Hematopoietic multipotent progenitor cell treated with erythropoietin and hydrocortisone succinate and interleukin-3 and kit ligand, for 6 days (in vitro differentiated cells): Measurements from ENCODE around the gene NPR3.
A peak's percentile ranks its signal among the peaks of the same experiment; 100 is the strongest.
"Not testable (repeated sequence)": the region's sequence is repeated elsewhere in the genome, so short reads cannot be mapped to it uniquely, and the experiment has no call there.

Source experiments
- DNase-seq: peaks from one replicate; pipeline ENCODE4 v3.0.0-alpha.2; 2015

The NPR3 gene

DNA sequence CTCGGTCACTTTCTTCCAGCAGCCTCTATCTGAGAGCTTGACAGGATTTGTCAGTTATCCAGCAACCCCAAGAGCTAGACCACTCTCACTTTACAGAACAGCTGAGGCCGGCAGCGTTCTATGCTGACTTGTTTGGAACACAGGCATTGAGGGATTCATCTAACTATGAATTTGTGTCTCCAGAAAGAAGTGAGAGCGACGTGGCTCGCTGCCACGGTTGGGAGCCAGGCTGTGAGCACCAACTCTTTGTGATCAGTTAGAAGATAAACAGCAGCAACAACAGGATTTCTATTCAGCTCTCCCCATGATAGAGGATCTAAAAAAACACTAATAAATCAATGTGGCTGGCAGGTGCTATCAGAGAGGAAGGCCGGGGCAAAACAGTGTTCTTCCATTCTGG lies 58.6 kb downstream of the NPR3 start:
- no peak for DNase-seq

DNA sequence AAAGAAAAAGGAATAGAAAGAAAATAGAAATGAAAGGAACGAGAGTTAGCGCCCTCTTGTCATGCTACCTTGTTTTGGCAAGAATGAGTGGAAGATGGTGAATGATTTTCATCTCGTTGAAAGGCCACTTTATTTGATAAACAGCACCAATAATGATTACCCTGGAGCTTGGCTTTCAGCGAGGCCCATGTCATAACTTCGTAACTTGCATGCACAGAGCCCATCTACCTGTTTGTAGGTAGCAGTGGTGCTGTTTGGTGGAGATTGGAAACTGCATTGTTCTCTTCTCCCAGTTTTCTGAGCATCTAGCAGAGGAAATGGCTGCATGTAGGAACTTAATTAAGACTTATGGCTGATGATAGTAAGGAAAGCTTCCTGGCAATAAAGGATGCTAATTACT lies 59.3 kb downstream of the NPR3 start:
- DNase-seq, result no peak

DNA sequence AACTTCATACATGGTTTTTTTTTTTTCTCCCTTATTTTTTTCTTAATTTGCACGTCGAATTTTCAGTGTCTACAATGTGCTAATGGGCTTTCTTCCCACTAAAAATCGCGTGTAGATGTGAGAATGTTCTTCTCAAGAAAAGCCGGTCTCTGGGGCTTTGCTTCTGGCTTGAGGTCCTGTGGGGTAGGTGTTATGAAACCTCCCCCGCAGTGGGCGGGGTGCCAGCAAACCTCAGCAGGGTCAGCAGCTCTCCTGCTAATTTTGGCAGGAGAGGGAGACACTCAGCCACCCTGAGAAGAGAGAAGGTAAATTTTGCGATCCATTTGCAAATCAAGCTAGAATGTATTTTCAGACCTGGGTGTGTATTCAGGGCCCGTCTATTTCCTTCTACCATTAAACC lies 59.9 kb downstream of the NPR3 start:
- no peak for DNase-seq

- no peak for DNase-seq
Observed at GRCh38 chr5:32773944-32774343, 62.8 kb downstream of the NPR3 start.

DNA sequence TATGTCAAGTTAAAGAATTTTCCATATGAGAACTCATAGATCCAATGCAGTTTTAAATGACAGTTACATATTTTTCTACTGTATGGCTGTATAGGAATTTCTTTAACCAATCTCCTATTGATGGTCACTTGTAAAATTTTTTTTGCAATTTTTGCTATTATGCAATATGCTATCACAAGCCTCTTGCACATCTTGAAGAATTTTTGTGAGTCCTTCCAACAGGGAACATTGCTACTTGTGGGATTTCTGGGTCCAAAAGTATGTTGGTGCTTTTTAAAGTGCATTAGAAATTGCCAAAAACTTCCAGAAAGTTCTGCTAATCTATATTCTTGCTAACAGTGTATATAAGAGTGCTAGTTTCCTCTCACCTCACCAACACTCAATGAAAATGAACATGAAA lies 65.1 kb downstream of the NPR3 start:
- no peak for DNase-seq

DNA sequence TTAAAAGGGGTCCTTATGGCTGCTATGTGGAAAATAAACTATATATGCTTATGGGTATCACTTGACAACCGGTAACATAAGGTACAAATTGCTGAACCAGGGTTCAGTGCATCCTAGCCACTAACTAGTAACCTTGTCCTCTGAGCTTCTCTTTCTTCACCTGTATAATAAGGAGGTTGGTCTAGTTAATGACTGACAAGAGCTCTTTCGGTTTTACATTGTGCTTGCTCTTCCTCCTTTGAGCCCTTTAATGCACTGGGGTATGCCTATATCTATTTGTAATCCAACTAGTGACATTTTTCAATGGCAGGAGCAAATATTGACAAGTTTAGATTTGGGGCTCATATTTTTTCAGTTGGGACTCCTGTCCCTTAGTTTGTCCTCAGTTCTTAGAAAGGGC lies 66.1 kb downstream of the NPR3 start:
- no peak for DNase-seq

DNA sequence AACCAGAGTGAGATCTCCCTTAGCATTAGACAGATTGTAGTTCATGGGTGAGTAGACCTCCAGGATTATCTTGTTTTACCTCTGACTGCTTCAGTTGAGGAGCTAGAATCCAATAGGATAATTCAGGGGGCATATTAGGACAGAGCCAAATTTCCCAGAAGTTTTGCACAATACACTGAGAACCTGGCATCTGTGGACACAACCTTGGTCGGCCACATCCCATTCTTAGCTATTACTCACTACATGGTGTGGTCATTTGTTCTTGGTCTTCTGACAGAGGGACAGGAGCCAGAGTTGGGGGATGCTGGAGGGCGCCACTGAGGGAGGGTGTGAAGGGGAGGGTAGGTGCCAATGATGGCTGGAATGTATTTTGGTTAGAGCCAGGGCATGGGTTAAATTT lies 66.6 kb downstream of the NPR3 start:
- no peak for DNase-seq

- no peak for DNase-seq
Observed at GRCh38 chr5:32778403-32778802, 67.3 kb downstream of the NPR3 start.

- no peak for DNase-seq
Observed at GRCh38 chr5:32779754-32780415, 68.8 kb downstream of the NPR3 start.

DNA sequence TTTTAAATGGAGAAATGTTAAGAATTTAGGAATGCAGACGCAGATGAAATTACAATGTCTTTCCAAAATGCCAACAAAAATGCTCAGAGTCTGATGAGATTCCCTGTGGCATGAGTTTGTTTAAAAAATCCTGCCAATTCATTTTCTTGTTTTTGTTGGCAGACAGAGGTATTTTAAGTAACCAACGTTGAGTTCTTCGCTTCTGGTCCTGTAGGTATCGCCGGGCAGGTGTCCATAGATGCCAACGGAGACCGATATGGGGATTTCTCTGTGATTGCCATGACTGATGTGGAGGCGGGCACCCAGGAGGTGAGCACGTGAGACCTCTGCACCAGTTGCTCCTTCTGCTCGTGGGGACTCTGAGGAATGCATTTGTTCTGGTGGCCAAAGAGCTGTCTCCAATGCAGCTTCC lies 69.4 kb downstream of the NPR3 start:
- DNase-seq, result no peak

DNA sequence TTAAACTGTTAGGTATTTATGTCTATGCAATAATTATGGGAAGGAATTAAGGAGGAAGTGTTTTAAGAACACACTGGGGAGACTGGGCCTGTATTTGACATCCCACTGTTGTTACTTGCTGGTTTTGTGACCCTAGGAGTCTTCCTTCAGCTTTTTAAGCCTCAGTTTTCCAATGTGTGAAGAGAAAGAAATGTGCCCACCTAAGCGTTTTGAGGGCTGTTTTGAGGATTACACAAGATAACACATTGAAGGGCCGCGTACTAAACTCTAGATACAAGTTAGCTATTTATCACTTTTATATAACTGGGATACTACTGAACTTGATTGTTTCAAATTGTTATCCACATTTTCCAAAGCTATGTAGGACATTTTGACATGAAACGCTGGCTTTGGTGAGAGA lies 72.5 kb downstream of the NPR3 start:
- no peak for DNase-seq

GRCh38 chr5:32785611-32786254 lies 74.6 kb downstream of the NPR3 start:
- peak; percentile 62 for DNase-seq

GRCh38 chr5:32786311-32786710 lies 75.2 kb downstream of the NPR3 start:
- no peak for DNase-seq

- DNase-seq, result no peak
Observed at GRCh38 chr5:32790411-32790951, 79.4 kb downstream of the NPR3 start.

- DNase-seq, result no peak
Observed at GRCh38 chr5:32791536-32792243, 80.6 kb downstream of the NPR3 start.

GRCh38 chr5:32794086-32794485 lies 83.0 kb downstream of the NPR3 start:
- peak; percentile 26 for DNase-seq

DNA sequence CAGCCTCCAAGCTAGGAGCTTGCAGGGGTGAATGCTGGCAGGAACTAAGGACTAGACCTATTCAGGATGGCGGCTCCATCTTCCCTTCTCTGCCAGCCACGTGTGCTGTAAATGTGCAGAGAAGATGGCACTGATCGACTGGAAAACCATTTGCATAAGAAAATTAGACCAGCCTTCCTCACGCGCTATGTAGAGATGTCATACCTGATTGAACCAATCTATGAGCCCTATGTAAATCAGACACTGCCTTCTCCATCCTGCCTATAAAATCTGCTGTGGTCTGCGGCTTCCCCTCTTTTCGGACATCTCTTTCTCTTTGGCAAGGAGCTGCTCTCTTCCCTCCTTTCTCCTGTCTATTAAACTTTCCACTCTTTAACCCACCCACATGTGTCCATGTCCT lies 91.6 kb downstream of the NPR3 start:
- no peak for DNase-seq

- no peak for DNase-seq
Observed at GRCh38 chr5:32803656-32804055, 92.5 kb downstream of the NPR3 start.

- not testable (repeated sequence) for DNase-seq
Observed at GRCh38 chr5:32805462-32805861, 94.3 kb downstream of the NPR3 start.

DNA sequence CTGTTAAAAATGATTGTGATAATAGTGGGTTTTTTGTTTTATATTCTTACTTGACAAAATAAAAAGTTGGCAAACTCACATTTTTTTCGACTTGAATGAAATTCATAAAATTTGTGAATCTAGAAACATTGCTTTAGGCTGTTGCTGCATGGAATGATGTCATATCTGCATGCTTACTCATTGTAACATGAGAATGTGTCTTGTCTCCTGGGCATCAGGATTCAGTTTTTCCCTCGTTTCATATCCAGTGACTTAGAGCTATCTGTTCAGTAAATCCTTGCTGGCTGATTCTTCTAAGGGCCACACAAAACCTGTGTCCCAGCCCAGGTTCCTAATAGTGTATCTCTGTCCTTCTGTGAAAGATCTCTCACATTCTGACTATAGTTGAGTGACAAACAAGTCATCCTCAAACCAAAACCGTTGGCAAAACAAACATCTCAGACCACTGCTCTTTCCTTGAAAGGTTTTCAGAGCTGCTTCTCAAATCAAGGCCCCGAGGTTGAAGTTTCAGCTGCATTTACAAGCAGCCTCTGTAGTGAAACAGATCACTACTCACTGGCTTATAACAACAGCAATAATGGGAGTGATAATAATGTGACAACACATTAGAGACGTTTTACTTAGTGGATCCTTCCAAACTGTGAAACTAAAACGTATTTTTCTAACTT lies 95.0 kb downstream of the NPR3 start:
- DNase-seq, result no peak

- DNase-seq, result no peak
Observed at GRCh38 chr5:32808783-32809182, 97.7 kb downstream of the NPR3 start.

DNA sequence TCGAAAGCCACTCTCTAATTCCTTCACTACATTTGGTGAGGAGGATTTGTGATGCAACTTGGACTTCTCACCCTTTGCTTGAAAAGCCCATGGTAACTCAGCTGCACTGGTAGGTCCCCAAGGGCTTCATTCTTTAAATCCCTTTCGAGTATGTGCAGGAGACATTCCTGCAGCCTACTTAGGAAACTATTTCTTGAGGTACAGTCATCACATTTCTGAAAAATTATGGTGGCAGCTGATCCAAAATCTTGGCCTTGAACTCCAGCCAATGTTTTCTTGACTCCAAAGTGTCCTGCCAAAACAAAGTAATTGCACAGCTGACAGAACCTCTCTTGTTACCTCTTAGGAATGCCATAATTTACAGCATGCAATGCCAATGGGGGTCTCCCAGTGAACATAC lies 99.7 kb downstream of the NPR3 start:
- DNase-seq, result no peak

DNA sequence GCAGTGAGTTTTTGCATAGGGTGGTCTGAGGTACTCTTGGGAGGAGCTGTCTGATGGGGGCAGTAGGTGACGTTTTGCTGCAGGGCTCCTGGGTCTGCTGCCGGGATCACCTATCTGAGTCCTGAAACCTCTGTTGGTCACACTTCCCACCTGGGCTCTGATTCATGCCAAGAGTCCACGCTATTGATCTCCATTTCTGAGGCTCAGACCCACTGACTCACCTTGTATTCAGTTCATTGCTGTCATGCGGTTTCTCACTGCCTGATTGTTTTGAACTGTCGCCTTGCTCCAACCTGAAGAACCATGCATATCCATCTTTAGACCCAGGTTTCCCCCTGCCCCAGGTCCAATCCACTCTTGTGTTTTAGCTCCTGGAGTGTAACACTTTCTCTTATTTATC lies 101.3 kb downstream of the NPR3 start:
- DNase-seq, result no peak

DNA sequence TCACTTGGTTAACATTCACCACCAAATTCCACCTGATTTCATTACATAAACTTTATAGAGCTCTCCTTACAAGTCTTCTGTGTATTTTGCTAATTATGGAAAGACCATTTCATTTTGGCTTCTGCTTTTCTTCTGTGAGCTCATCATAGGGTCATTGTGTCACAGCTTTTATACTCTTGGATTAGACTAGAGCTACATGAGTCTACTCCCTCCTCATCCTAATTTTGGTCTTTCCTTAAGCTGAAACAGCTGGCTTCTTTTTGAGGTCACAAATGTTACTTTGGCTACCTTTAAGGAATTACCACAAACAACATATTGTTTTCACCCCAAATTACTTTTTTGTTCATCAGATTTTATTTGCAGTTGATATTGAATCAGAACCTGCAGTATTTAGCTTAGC lies 103.0 kb downstream of the NPR3 start:
- DNase-seq, result no peak
